GM21737 (cell line): ENCODE results near the gene BSN.
"Not testable (repeated sequence)": the region's sequence is repeated elsewhere in the genome, so short reads cannot be mapped to it uniquely, and the experiment has no call there.

Experiments
- ATAC-seq: cut with Tn5 transposase; IDR thresholded peaks from one replicate; pipeline ENCODE4 v1.9.1; 2021; ENCODE audit warnings: mild to moderate bottlenecking, moderate library complexity; ENCODE audit not compliant: unreplicated experiment

The BSN gene

DNA sequence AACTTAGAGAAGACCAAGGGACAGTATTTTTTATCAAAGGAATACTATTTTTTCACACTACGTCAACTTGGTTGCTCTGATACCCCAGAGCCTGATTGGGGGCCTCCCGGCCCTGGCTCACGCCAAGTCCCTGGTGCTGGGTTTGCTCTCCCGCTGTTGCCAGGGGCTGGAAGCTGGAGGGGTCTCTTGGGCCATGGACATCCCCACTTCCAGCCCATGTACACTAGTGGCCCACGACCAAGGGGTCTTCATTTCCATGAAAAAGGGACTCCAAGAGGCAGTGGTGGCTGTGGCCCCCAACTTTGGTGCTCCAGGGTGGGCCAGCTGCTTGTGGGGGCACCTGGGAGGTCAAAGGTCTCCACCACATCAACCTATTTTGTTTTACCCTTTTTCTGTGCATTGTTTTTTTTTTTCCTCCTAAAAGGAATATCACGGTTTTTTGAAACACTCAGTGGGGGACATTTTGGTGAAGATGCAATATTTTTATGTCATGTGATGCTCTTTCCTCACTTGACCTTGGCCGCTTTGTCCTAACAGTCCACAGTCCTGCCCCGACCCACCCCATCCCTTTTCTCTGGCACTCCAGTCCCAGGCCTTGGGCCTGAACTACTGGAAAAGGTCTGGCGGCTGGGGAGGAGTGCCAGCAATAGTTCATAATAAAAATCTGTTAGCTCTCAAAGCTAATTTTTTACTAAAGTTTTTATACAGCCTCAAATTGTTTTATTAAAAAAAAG lies 20.3 kb upstream of the BSN start:
- ATAC-seq: no peak

- ATAC-seq: no peak
Measured at GRCh38 chr3:49534581-49535441, 19.5 kb upstream of the BSN start.

GRCh38 chr3:49535971-49536874 lies 18.1 kb upstream of the BSN start:
- no peak for ATAC-seq

DNA sequence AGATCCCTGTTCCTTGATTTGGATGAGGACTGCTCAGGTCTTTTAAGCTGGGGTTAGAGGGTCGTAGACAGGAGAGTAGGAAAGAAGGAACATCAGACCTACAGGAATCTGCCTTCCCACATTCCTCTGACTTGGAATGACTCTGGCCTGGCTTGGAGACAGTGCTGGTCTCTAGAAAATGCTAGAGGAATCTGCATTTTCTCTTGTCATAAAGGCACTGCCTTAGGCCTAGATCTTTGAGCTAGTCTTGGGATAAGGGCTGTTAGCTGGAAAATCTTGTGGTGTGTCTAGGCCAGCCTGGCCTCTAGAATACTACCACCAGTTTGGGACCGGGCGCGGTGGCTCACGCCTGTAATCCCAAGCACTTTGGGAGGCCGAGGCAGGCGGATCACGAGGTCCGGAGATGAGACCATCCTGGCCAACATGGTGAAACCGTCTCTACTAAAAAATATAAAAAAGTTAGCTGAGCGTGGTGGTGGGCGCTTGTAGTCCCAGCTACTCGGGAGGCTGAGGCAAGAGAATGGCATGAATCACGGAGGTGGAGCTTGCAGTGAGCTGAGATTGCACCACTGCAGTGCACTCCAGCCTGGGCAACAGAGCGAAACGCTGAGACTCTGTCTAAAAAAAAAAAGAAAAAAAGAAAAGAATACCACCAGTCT lies 17.3 kb upstream of the BSN start:
- no peak for ATAC-seq

DNA sequence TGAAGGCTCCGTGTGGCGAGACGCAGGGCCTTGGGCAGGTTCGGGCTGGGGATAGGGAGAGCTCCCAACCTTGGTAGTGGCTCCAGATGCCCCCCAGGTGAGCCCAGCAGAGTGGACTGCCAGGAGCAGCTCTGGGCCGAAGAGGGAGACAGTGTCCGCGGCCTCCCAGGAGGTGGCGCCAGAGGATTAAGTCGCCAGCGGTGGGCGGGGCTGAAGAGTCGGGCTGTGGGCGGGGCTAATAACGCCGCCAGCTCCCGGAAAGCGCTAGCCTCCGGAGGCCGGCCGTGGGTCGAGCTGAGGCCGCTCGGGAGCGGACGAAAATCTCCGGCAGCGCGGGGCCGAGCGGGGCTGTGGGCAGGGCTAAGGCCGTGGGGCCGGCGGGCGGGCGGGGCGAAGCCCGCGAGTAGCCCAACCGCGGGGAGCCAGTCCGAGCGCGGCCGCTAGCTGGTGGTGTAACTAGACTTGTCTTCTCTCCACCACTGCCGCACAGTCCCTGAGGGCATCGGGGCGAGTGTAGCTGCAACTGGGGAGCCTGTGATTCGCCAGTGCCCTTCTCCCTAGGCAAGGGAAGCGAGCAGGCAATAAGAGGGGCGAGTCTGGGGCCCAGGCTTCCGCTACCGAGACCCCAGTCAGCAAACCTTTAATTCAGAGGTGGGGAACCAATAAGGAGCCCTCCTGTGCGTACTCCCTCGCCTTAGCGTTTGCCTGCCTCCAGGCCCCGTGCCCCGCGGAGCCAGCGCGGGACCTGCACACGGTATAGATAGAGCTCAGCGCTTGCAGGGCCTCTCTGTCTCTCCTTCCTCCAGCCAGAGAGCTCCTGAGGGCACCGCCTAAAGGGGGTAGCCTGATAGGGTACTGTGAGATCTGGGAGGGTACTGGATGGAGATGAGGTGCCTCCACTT lies 14.4 kb upstream of the BSN start:
- peak; percentile 92 for ATAC-seq

- no peak for ATAC-seq
Measured at GRCh38 chr3:49552087-49552486, 2.2 kb upstream of the BSN start.

DNA sequence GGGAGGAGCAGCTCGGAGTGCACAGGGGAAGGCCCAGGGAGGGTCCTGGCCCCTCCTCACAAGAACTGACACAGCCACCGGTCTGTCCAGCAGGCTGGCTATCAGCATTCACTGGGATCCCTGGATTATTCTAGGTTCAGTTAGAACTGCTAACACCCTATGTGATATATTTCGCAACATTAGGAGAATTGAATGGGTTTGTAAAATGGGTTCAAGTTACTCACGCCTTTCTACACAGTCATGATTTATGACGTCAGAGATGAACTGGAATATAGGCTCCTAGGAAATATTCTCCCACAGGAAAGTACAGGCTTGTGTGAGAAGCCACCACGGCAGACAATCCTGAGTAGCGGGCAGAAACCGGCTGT lies 969 bp upstream of the BSN start:
- ATAC-seq: no peak

- ATAC-seq: peak; percentile 62
Measured at GRCh38 chr3:49554633-49555265, 472 bp downstream of the BSN start.

- ATAC-seq: no peak
Measured at GRCh38 chr3:49556500-49557275, 2.4 kb downstream of the BSN start.

DNA sequence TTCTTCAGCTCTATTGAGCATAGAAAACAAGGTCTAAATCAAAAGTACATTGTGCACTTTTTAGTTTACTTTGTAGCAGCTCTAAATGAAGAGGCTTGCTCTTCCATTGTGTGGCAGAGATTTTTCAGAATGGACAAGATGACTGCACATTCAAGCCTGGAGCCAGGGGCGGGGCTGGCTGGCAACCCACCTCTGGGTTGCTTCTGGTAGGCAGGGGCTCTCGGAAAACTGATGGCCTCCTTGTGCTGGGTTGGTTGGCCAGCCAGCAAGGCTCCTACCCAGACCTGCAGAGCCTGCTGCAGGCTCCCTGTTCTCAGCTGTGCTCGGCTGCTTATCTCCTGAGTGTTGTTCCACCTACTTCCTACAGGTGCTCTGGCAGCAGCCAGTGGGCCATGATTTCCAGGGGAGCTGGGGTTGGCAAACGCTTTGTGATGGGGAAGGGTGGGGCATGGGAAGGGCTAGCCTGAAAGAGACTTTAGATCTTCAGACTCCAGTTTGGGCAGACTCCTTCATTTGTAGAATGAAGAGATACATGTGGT lies 8.8 kb downstream of the BSN start:
- no peak for ATAC-seq

GRCh38 chr3:49563766-49564165 lies 9.5 kb downstream of the BSN start:
- no peak for ATAC-seq

DNA sequence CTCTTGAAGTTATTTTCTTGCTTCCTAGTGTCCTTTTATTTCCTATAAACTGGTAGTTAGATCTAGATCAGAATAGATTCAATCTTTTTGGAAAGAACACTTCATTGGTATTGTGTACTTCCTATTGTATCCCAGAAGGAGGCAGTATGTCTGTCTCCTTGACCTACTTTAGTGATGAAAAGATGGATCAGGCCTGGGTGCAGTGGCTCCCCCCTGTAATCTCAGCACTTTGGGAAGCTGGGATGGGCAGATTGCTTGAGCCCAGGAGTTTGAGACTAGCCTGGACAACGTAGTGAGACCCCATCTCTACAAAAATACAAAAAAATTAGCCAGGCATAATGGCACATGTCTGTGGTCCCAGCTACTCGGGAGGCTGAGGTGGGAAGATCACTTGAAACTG lies 12.0 kb downstream of the BSN start:
- ATAC-seq: no peak

GRCh38 chr3:49567406-49567805 lies 13.1 kb downstream of the BSN start:
- ATAC-seq: no peak

DNA sequence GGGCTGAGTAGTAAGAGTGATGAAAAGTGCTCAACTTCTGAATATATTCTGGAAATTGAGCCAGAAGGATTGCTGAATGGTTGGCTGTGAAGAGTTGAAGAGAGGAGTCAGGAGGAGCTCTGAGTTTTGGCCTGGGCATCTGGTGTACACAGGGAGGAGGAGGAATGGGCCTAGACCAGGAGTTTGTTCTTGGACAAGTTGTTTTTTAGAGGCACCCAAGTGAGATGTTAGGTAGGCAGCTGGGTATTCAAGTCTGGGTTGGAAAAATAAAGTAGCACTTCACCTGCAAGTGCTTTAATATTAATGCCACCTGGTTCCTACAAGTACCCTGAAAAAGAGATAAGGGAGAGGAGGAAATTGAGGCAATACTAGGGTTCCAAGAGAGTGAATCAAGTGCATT lies 14.7 kb downstream of the BSN start:
- ATAC-seq: no peak

- ATAC-seq: no peak
Measured at GRCh38 chr3:49570028-49570654, 15.9 kb downstream of the BSN start.

DNA sequence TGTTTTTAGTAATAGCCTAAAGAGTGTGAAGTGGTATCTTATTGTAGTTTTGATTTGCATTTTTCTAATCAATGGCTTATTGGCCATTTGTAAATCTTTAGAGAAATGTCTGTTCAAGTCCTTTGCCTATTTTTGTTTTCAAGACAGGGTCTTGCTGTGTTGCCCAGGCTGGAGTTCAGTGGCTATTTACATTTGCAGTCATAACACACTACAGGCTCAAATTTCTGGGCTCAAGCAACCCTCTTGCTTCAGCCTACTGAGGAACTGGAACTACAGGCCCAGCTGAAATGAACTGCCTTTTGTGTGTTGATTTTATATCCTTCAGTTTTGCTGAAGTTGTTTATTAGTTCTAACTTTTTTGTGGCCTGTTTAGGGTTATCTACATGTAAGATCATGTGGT lies 27.9 kb downstream of the BSN start:
- no peak for ATAC-seq

DNA sequence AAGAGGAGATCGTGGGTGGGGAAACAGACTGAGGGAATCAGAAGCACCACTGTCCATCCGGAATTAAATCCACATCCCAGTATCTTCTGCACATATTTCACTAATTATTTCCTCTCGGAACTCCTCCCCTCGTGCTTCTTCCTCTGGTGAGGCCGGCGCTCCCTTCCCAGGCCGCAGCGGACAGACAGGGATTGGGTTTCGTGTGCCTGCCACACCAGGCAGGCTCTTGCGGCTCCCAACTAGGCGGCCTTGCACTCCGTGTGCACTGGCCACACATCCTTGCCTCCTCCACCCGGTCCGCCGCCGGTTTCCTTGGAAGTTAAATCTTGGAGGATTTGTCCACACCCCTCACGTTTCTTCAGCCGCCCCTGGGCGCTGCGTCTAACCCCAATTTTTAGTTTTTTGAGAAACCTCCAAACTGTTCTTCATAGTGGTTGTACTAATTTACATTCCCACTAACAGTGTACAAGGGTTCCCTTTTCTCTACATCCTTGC lies 31.0 kb downstream of the BSN start:
- not testable (repeated sequence) for ATAC-seq

- no peak for ATAC-seq
Measured at GRCh38 chr3:49591615-49592014, 37.3 kb downstream of the BSN start.
